Osteoblast (primary cell): Measurements from ENCODE around the gene TMEM69. TPM values are rescaled to one million over a fixed set of nuclear protein-coding genes. Genes with fewer than 3 reads are reported as not detected.

ENCODE experiments used
- DNase-seq: peaks from one replicate; pipeline ENCODE4 v3.0.0; 2011; ENCODE audit warnings: low spot score, mixed read lengths; ENCODE audit not compliant: insufficient read length; ENCODE audit errors: missing footprints
- H2AFZ ChIP-seq: 2 replicates; pipeline ENCODE4 v1.6.0; 2011; ENCODE audit warnings: mild to moderate bottlenecking, low read length
- H3K27ac ChIP-seq: 2 replicates; pipeline ENCODE4 v1.5.1; 2011; ENCODE audit warnings: mild to moderate bottlenecking, low read depth, low read length, moderate library complexity
- H3K27me3 ChIP-seq: 2 replicates; pipeline ENCODE4 v1.6.0; 2012; ENCODE audit warnings: mild to moderate bottlenecking, control low read depth, inconsistent platforms, low read length, moderate library complexity; ENCODE audit not compliant: insufficient read depth
- H3K36me3 ChIP-seq: 2 replicates; pipeline ENCODE4 v1.5.1; 2011; ENCODE audit warnings: mild to moderate bottlenecking, low read length, control low read depth, moderate library complexity; ENCODE audit not compliant: insufficient read depth
- H3K4me1 ChIP-seq: 2 replicates; pipeline ENCODE4 v1.5.1; 2011; ENCODE audit warnings: mild to moderate bottlenecking, low read length, control low read depth, moderate library complexity; ENCODE audit not compliant: insufficient read depth
- H3K4me2 ChIP-seq: 2 replicates; pipeline ENCODE4 v1.6.0; 2011; ENCODE audit warnings: mild to moderate bottlenecking, low read length; ENCODE audit not compliant: insufficient read depth
- H3K4me3 ChIP-seq: fragments of 200-600 bp; sonication (generic); 3 replicates; pipeline ENCODE4 v1.5.1; 2012; ENCODE audit warnings: mild to moderate bottlenecking, low read length, inconsistent platforms; ENCODE audit not compliant: insufficient read depth
- H3K79me2 ChIP-seq: 2 replicates; pipeline ENCODE4 v1.6.0; 2012; ENCODE audit warnings: mild to moderate bottlenecking, low read length, control low read depth, inconsistent platforms; ENCODE audit not compliant: insufficient read depth
- H3K9me3 ChIP-seq: 2 replicates; pipeline ENCODE4 v1.5.1; 2011; ENCODE audit warnings: low read depth, low read length, control low read depth
- H4K20me1 ChIP-seq: 2 replicates; pipeline ENCODE4 v1.6.0; 2012; ENCODE audit warnings: mild to moderate bottlenecking, low read length, control low read depth; ENCODE audit not compliant: insufficient read depth
- CTCF ChIP-seq: IDR thresholded peaks from 2 replicates; pipeline ENCODE4 v1.5.1; 2011; ENCODE audit warnings: mild to moderate bottlenecking, low read depth, low read length, moderate library complexity; ENCODE audit errors: extremely low read depth
- total RNA-seq: library from RNA; depleted of rRNA; stranded (reverse); fragments of >200 nt; gene quantifications from 2 replicates; pipeline ENCODE4 v1.2.3, GENCODE V29; 2012

The TMEM69 gene
- total RNA-seq, 1 donor, result 10.5 TPM

- no peak for TF ChIP-seq CTCF
- no peak overlapping the region for H3K27ac ChIP-seq
- H3K79me2 ChIP-seq, result peaks cover 28% of the 10 kb centered on the region
- H3K36me3 ChIP-seq, result peaks cover 41% of the 10 kb centered on the region
- no peak overlapping the region for H2AFZ ChIP-seq
- H3K27me3 ChIP-seq, result no peaks in the 10 kb centered on the region
- peaks cover 10% of the 10 kb centered on the region for H4K20me1 ChIP-seq
- H3K4me1 ChIP-seq, result no peaks in the 10 kb centered on the region
- no peak overlapping the region for H3K4me3 ChIP-seq
- no peak overlapping the region for H3K4me2 ChIP-seq
- no peak for DNase-seq
- H3K9me3 ChIP-seq, result no peaks in the 10 kb centered on the region
Measured at GRCh38 chr1:45644661-45645060, 43.3 kb upstream of the TMEM69 start.

- H3K9me3 ChIP-seq, result no peaks in the 10 kb centered on the region
- TF ChIP-seq CTCF, result no peak
- H2AFZ ChIP-seq, result no peak overlapping the region
- peaks cover 25% of the 10 kb centered on the region for H4K20me1 ChIP-seq
- H3K36me3 ChIP-seq, result peaks cover 49% of the 10 kb centered on the region
- H3K4me3 ChIP-seq, result no peak overlapping the region
- DNase-seq, result no peak
- no peak overlapping the region for H3K27ac ChIP-seq
- H3K4me2 ChIP-seq, result no peak overlapping the region
- H3K27me3 ChIP-seq, result no peaks in the 10 kb centered on the region
- H3K79me2 ChIP-seq, result peaks cover 48% of the 10 kb centered on the region
- no peaks in the 10 kb centered on the region for H3K4me1 ChIP-seq
Measured at GRCh38 chr1:45647248-45648021, 40.5 kb upstream of the TMEM69 start.

- no peaks in the 10 kb centered on the region for H3K27me3 ChIP-seq
- H4K20me1 ChIP-seq, result peaks cover 26% of the 10 kb centered on the region
- H3K36me3 ChIP-seq, result peaks cover 95% of the 10 kb centered on the region
- H3K4me2 ChIP-seq, result no peak overlapping the region
- H3K4me1 ChIP-seq, result peaks cover 4% of the 10 kb centered on the region
- TF ChIP-seq CTCF, result no peak
- DNase-seq, result no peak
- H2AFZ ChIP-seq, result no peak overlapping the region
- no peak overlapping the region for H3K4me3 ChIP-seq
- no peaks in the 10 kb centered on the region for H3K9me3 ChIP-seq
- H3K27ac ChIP-seq, result peak overlapping the region; percentile 58
- H3K79me2 ChIP-seq, result peaks cover 56% of the 10 kb centered on the region
Measured at GRCh38 chr1:45654540-45655280, 33.3 kb upstream of the TMEM69 start.

- H3K36me3 ChIP-seq, result peaks cover 80% of the 10 kb centered on the region
- H3K9me3 ChIP-seq, result no peaks in the 10 kb centered on the region
- peak; percentile 3 for DNase-seq
- peaks cover 12% of the 10 kb centered on the region for H4K20me1 ChIP-seq
- no peak overlapping the region for H3K4me2 ChIP-seq
- no peak overlapping the region for H3K4me3 ChIP-seq
- H2AFZ ChIP-seq, result no peak overlapping the region
- H3K27ac ChIP-seq, result no peak overlapping the region
- TF ChIP-seq CTCF, result no peak
- H3K27me3 ChIP-seq, result no peaks in the 10 kb centered on the region
- H3K4me1 ChIP-seq, result peaks cover 4% of the 10 kb centered on the region
- peaks cover 58% of the 10 kb centered on the region for H3K79me2 ChIP-seq
Measured at GRCh38 chr1:45656573-45657226, 31.3 kb upstream of the TMEM69 start.
